ENCODE data around the gene UBALD1. TPM values are rescaled to one million over a fixed set of nuclear protein-coding genes. Genes with fewer than 3 reads are reported as not detected.

Gene UBALD1
- total and polyA plus RNA-seq, 2 donors (not counting 3 experiments of a cell fraction or from before 2014, with no cell fraction given) = 24.8 to 41.6 TPM

DNA sequence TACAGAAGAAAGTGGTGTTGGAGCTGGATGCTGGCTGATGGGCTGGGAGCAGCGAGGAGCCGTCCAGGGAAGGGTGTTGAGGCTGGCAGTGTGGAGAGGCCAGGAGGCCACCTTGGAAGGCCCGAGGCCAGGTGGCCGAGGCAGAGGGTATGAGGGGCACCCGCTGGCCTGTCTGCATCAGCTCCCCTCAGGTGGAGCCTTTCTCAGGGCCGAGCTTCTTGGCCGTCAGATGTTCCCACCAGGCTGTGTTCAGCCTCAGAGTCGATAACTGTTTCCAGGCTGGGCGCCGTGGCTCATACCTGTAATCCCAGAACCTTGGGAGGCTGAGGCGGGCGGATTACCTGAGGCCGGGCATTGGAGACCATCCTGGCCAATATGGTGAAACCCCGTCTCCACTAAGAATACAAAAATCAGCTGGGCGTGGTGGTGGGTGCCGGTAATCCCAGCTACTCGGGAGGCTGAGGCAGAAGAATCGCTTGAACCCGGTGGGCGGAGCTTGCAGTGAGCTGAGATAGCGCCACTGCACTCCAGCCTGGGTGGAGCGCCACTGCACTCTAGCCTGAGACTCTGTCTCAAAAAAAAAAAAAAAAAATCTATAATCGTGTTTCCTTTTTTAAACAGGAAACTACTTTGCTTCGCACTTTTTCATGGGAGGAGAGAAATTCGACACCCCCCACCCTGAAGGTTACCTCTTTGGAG, 35.2 kb upstream of the UBALD1 start:
- Histone ChIP-seq H3K4me1 (ENCODE audit: control insufficient read depth, extremely low read depth, insufficient read depth, low read length) (no peaks in the 10 kb centered on the region), H2AFZ (ENCODE audit: low read depth, low read length) (no peak overlapping the region), H3K79me2 (ENCODE audit: control insufficient read depth, insufficient read depth, low read length) (peaks cover 20% of the 10 kb centered on the region), H3K4me2 (ENCODE audit: insufficient read depth, low read length) (no peak overlapping the region), H3K9me3 (replicated peaks; ENCODE audit: control insufficient read depth, insufficient read depth, low read length) (no peaks in the 10 kb centered on the region), H3K36me3 (ENCODE audit: control insufficient read depth in 2 of 2, extremely low read depth in 1 of 2, insufficient read depth in 2 of 2, low read length in 2 of 2) (peaks cover 4 to 38% of the 10 kb centered on the region in 2 experiments), H4K20me1 (replicated peaks; ENCODE audit: control insufficient read depth, extremely low read depth, insufficient read depth, low read length) (no peaks in the 10 kb centered on the region), H3K4me3 (replicated peaks in 1 of 3; ENCODE audit: insufficient read depth in 1 of 3, low read depth in 1 of 3, low read length in 3 of 3) (no peak overlapping the region), H3K9ac (replicated peaks; ENCODE audit: extremely low read depth, insufficient read depth, low read length) (no peak overlapping the region), H3K9me1 (replicated peaks; ENCODE audit: control insufficient read depth, extremely low read depth, insufficient read depth, low read length) (no peaks in the 10 kb centered on the region), H3K27me3 (ENCODE audit: control insufficient read depth in 2 of 2, insufficient read depth in 2 of 2, low read length in 2 of 2) (no peaks in the 10 kb centered on the region), H3K27ac (ENCODE audit: insufficient read depth, low read depth, low read length) (no peak overlapping the region)
- TF ChIP-seq POLR2A (IDR thresholded peaks at IDR 0.05; ENCODE audit: low read depth, low read length) = no peak
- dilution Hi-C loops (cut with MboI; ENCODE audit: extremely low pct_ligation_motif_present, low sequenced_read_pairs) (no loop called here), intact Hi-C loops (cut with micrococcal nuclease) (loop anchor here (2.0 kb wide), 1 partner anchor 25 kb away; the partner anchor contains the start of gene MGRN1)
- POLR2A ChIA-PET = no interaction called here
- CTCF ChIA-PET = interaction anchor here (0.6 to 1.9 kb wide), 11 partner anchors 9 to 117 kb away, joined by 3 to 14 read pairs (median 3); partner anchors contain the start of gene MGRN1
- DNase-seq (ENCODE audit: low read depth, low spot score) = no peak
- FAIRE-seq = no peak
- BruUV-seq (replicated peaks) = no TSS peak

GRCh38 chr16:4648917-4649316, 34.2 kb upstream of the UBALD1 start:
- POLR2A ChIA-PET = no interaction called here
- dilution Hi-C loops (cut with MboI; ENCODE audit: extremely low pct_ligation_motif_present, low sequenced_read_pairs) = no loop called here

More at GRCh38 chr16:4648917-4649316, 34.2 kb upstream of the UBALD1 start:
- intact Hi-C loops (cut with micrococcal nuclease) = no loop called here
- BruUV-seq (replicated peaks) = no TSS peak
- Histone ChIP-seq H3K9me1 (replicated peaks; ENCODE audit: control insufficient read depth, extremely low read depth, insufficient read depth, low read length) (no peaks in the 10 kb centered on the region), H3K4me2 (ENCODE audit: insufficient read depth, low read length) (no peak overlapping the region), H3K27me3 (ENCODE audit: control insufficient read depth in 2 of 2, insufficient read depth in 2 of 2, low read length in 2 of 2) (no peaks in the 10 kb centered on the region), H3K79me2 (ENCODE audit: control insufficient read depth, insufficient read depth, low read length) (peaks cover 23% of the 10 kb centered on the region), H3K4me3 (replicated peaks in 1 of 3; ENCODE audit: insufficient read depth in 1 of 3, low read depth in 1 of 3, low read length in 3 of 3) (no peak overlapping the region), H4K20me1 (replicated peaks; ENCODE audit: control insufficient read depth, extremely low read depth, insufficient read depth, low read length) (no peaks in the 10 kb centered on the region), H3K9me3 (replicated peaks; ENCODE audit: control insufficient read depth, insufficient read depth, low read length) (no peaks in the 10 kb centered on the region), H3K27ac (ENCODE audit: insufficient read depth, low read depth, low read length) (no peak overlapping the region), H3K36me3 (ENCODE audit: control insufficient read depth in 2 of 2, extremely low read depth in 1 of 2, insufficient read depth in 2 of 2, low read length in 2 of 2) (peaks cover 4 to 33% of the 10 kb centered on the region in 2 experiments), H3K9ac (replicated peaks; ENCODE audit: extremely low read depth, insufficient read depth, low read length) (no peak overlapping the region), H3K4me1 (ENCODE audit: control insufficient read depth, extremely low read depth, insufficient read depth, low read length) (no peaks in the 10 kb centered on the region), H2AFZ (ENCODE audit: low read depth, low read length) (no peak overlapping the region)
- TF ChIP-seq POLR2AphosphoS5 (IDR thresholded peaks at IDR 0.05; ENCODE audit: insufficient read depth, low read depth, low read length) (no peak), MYC (IDR thresholded peaks at IDR 0.05; ENCODE audit: low read depth, low read length) (no peak), MAX (IDR thresholded peaks at IDR 0.05; ENCODE audit: insufficient read depth, insufficient read length) (no peak), POLR2A (IDR thresholded peaks at IDR 0.05; ENCODE audit: low read depth, low read length) (no peak), GATA2 (IDR thresholded peaks at IDR 0.05; ENCODE audit: insufficient read depth, insufficient read length, low read depth, low read length) (no peak), FOS (IDR thresholded peaks at IDR 0.05; ENCODE audit: borderline replicate concordance, insufficient read depth, low read length) (no peak), JUN (IDR thresholded peaks at IDR 0.05; ENCODE audit: borderline replicate concordance, insufficient read depth, insufficient read length, low read depth) (no peak), EZH2 (IDR thresholded peaks at IDR 0.05; ENCODE audit: borderline replicate concordance, low read depth, low read length, severe bottlenecking) (no peak)
- TF ChIP-seq, protein P1, sequence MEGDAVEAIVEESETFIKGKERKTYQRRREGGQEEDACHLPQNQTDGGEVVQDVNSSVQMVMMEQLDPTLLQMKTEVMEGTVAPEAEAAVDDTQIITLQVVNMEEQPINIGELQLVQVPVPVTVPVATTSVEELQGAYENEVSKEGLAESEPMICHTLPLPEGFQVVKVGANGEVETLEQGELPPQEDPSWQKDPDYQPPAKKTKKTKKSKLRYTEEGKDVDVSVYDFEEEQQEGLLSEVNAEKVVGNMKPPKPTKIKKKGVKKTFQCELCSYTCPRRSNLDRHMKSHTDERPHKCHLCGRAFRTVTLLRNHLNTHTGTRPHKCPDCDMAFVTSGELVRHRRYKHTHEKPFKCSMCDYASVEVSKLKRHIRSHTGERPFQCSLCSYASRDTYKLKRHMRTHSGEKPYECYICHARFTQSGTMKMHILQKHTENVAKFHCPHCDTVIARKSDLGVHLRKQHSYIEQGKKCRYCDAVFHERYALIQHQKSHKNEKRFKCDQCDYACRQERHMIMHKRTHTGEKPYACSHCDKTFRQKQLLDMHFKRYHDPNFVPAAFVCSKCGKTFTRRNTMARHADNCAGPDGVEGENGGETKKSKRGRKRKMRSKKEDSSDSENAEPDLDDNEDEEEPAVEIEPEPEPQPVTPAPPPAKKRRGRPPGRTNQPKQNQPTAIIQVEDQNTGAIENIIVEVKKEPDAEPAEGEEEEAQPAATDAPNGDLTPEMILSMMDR (IDR thresholded peaks at IDR 0.05; ENCODE audit: extremely low read depth in 1 of 2, insufficient read depth in 1 of 2, low read depth in 1 of 2, low read length in 2 of 2) = no peak
- CTCF ChIA-PET = interaction anchor here (1.0 to 1.9 kb wide), 3 partner anchors 25 to 116 kb away, joined by 3 to 14 read pairs (median 3); partner anchors contain the start of gene MGRN1
- FAIRE-seq (no peak), DNase-seq (ENCODE audit: low read depth, low spot score) (no peak)
